ENCODE data around the gene TOMM40.
"Not testable (repeated sequence)": the region's sequence is repeated elsewhere in the genome, so short reads cannot be mapped to it uniquely, and the experiment has no call there.

The TOMM40 gene

GRCh38 chr19:44857837-44858236, 33.2 kb upstream of the TOMM40 start:
- no peak overlapping the region for H3K4me3 ChIP-seq (ENCODE audit: low read length)
- H3K9me3 ChIP-seq (ENCODE audit: low read length): peaks cover 2% of the 10 kb centered on the region
- peaks cover 31% of the 10 kb centered on the region for H3K36me3 ChIP-seq (ENCODE audit: insufficient read depth, low read length)
- H2AFZ ChIP-seq (ENCODE audit: low read depth, low read length): no peak overlapping the region
- no peaks in the 10 kb centered on the region for H3K4me1 ChIP-seq (ENCODE audit: insufficient read depth, low read length)
- H3K27me3 ChIP-seq (ENCODE audit: insufficient read depth, low read length): no peaks in the 10 kb centered on the region

DNA sequence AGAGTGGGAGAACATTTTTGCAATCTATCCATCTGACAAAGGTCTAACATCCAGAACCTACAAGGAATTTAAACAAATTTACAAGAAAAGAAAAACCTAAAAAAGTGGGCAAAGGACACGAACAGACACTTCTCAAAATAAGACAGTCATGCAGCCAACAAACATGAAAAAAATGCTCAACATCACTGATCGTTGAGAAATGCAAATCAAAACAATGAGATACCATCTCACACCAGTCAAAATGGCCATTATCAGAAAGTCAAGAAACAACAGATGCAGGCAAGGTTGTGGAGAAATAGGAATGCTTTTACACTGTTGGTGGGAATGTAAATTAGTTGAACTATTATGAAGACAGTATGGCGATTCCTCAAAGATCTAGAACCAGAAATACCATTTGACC, 29.5 kb upstream of the TOMM40 start:
- H3K4me3 ChIP-seq (ENCODE audit: low read length); H2AFZ ChIP-seq (ENCODE audit: low read depth, low read length); H3K4me1 ChIP-seq (ENCODE audit: insufficient read depth, low read length); H3K27me3 ChIP-seq (ENCODE audit: insufficient read depth, low read length); H3K9me3 ChIP-seq (ENCODE audit: low read length): not testable (repeated sequence)
- H3K36me3 ChIP-seq (ENCODE audit: insufficient read depth, low read length): peaks cover 39% of the 10 kb centered on the region

GRCh38 chr19:44863990-44864389, 27.1 kb upstream of the TOMM40 start:
- Histone ChIP-seq H3K4me1 (ENCODE audit: insufficient read depth, low read length) (no peaks in the 10 kb centered on the region), H3K36me3 (ENCODE audit: insufficient read depth, low read length) (peaks cover 45% of the 10 kb centered on the region), H2AFZ (ENCODE audit: low read depth, low read length) (no peak overlapping the region), H3K4me3 (ENCODE audit: low read length) (no peak overlapping the region), H3K9me3 (ENCODE audit: low read length) (peaks cover 1% of the 10 kb centered on the region), H3K27me3 (ENCODE audit: insufficient read depth, low read length) (no peaks in the 10 kb centered on the region)

- H3K4me1 ChIP-seq (ENCODE audit: insufficient read depth, low read length): no peaks in the 10 kb centered on the region
- no peak overlapping the region for H2AFZ ChIP-seq (ENCODE audit: low read depth, low read length)
- H3K36me3 ChIP-seq (ENCODE audit: insufficient read depth, low read length): peaks cover 47% of the 10 kb centered on the region
- no peaks in the 10 kb centered on the region for H3K27me3 ChIP-seq (ENCODE audit: insufficient read depth, low read length)
- H3K4me3 ChIP-seq (ENCODE audit: low read length): no peak overlapping the region
- no peaks in the 10 kb centered on the region for H3K9me3 ChIP-seq (ENCODE audit: low read length)
These were observed 25.8 kb upstream of the TOMM40 start for GRCh38 chr19:44865196-44865767.

- H3K9me3 ChIP-seq (ENCODE audit: low read length): no peaks in the 10 kb centered on the region
- H3K4me1 ChIP-seq (ENCODE audit: insufficient read depth, low read length): no peaks in the 10 kb centered on the region
- no peak overlapping the region for H2AFZ ChIP-seq (ENCODE audit: low read depth, low read length)
- H3K4me3 ChIP-seq (ENCODE audit: low read length): no peak overlapping the region
- peaks cover 45% of the 10 kb centered on the region for H3K36me3 ChIP-seq (ENCODE audit: insufficient read depth, low read length)
- no peaks in the 10 kb centered on the region for H3K27me3 ChIP-seq (ENCODE audit: insufficient read depth, low read length)
These were observed 24.4 kb upstream of the TOMM40 start for GRCh38 chr19:44866664-44867063.

- H3K4me1 ChIP-seq (ENCODE audit: insufficient read depth, low read length): no peaks in the 10 kb centered on the region
- no peaks in the 10 kb centered on the region for H3K9me3 ChIP-seq (ENCODE audit: low read length)
- H3K4me3 ChIP-seq (ENCODE audit: low read length): no peak overlapping the region
- H2AFZ ChIP-seq (ENCODE audit: low read depth, low read length): no peak overlapping the region
- H3K36me3 ChIP-seq (ENCODE audit: insufficient read depth, low read length): peaks cover 51% of the 10 kb centered on the region
- H3K27me3 ChIP-seq (ENCODE audit: insufficient read depth, low read length): no peaks in the 10 kb centered on the region
These were observed 23.5 kb upstream of the TOMM40 start for GRCh38 chr19:44867578-44867977.

DNA sequence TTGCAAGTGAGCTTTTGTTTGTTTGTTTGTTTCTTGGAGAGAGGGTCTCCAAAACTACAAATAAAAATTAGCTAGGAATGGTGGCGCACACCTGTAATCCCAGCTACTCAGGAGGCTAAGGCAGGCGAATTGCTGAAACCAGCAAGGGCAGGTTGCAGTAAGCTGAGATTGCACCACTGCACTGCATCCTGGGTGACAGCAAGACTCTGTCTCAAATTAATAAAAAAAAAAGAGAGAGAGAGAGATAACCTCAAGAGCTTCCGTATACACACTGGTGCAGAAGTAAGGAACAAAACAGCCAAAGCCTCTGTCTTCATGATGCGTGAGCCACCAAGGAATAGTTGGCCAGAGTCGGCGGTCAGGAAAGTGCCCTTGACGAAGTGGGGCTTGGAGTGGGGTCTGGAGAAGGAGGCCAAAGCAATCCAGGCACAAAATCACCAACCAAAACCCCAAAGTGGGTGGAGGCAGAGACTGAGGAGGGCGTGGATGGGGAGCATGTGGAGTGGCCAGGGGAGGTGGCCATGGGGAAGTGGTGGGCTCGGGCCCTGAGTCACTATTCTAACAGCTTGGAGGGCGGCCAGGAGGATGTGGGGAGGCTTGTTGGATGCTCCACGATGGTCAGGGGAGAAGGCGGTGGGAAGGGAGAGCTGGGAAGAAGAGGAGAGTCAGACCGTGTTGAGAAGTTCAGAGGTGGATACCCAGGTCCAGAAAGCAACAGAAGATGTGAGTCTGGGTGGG, 21.2 kb upstream of the TOMM40 start:
- Histone ChIP-seq H3K27me3 (ENCODE audit: insufficient read depth, low read length) (no peaks in the 10 kb centered on the region), H3K36me3 (ENCODE audit: insufficient read depth, low read length) (peaks cover 68% of the 10 kb centered on the region), H3K9me3 (ENCODE audit: low read length) (no peaks in the 10 kb centered on the region), H2AFZ (ENCODE audit: low read depth, low read length) (no peak overlapping the region), H3K4me3 (ENCODE audit: low read length) (no peak overlapping the region), H3K4me1 (ENCODE audit: insufficient read depth, low read length) (no peaks in the 10 kb centered on the region)

DNA sequence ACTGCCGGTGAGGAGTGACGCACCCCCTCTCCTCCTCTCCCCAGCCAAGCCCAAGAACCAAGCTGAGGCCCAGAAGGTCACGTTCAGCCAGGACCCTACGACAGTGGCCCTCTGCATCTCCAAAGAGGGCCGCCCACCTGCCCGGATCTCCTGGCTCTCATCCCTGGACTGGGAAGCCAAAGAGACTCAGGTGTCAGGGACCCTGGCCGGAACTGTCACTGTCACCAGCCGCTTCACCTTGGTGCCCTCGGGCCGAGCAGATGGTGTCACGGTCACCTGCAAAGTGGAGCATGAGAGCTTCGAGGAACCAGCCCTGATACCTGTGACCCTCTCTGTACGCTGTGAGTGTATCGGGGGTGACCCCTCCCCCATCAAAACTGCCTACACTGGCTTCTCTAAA, 19.2 kb upstream of the TOMM40 start:
- H3K36me3 ChIP-seq (ENCODE audit: insufficient read depth, low read length): peaks cover 71% of the 10 kb centered on the region
- H3K4me1 ChIP-seq (ENCODE audit: insufficient read depth, low read length): no peaks in the 10 kb centered on the region
- H3K4me3 ChIP-seq (ENCODE audit: low read length): no peak overlapping the region
- no peaks in the 10 kb centered on the region for H3K27me3 ChIP-seq (ENCODE audit: insufficient read depth, low read length)
- no peaks in the 10 kb centered on the region for H3K9me3 ChIP-seq (ENCODE audit: low read length)
- no peak overlapping the region for H2AFZ ChIP-seq (ENCODE audit: low read depth, low read length)

GRCh38 chr19:44872661-44873060, 18.4 kb upstream of the TOMM40 start:
- Histone ChIP-seq H3K27me3 (ENCODE audit: insufficient read depth, low read length) (no peaks in the 10 kb centered on the region), H3K36me3 (ENCODE audit: insufficient read depth, low read length) (peaks cover 74% of the 10 kb centered on the region), H3K4me1 (ENCODE audit: insufficient read depth, low read length) (no peaks in the 10 kb centered on the region), H2AFZ (ENCODE audit: low read depth, low read length) (no peak overlapping the region), H3K9me3 (ENCODE audit: low read length) (no peaks in the 10 kb centered on the region), H3K4me3 (ENCODE audit: low read length) (no peak overlapping the region)

DNA sequence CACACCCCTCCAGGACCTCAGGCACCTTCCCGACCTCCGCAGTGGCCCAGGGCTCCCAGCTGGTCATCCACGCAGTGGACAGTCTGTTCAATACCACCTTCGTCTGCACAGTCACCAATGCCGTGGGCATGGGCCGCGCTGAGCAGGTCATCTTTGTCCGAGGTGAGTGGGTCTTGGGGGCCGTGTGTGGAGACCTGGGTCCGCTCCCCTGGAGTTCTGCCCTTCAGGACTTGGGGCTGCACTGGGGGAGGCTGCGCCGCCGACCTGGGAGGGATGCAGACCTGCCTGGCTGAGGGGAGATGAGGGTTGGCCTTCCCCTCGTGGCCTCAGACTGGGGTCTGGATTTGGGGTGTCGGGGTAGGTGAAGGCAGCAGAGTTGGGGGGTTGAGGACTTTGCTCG, 16.7 kb upstream of the TOMM40 start:
- Histone ChIP-seq H3K4me1 (ENCODE audit: insufficient read depth, low read length) (no peaks in the 10 kb centered on the region), H3K36me3 (ENCODE audit: insufficient read depth, low read length) (peaks cover 77% of the 10 kb centered on the region), H2AFZ (ENCODE audit: low read depth, low read length) (no peak overlapping the region), H3K9me3 (ENCODE audit: low read length) (no peaks in the 10 kb centered on the region), H3K4me3 (ENCODE audit: low read length) (no peak overlapping the region), H3K27me3 (ENCODE audit: insufficient read depth, low read length) (no peaks in the 10 kb centered on the region)

DNA sequence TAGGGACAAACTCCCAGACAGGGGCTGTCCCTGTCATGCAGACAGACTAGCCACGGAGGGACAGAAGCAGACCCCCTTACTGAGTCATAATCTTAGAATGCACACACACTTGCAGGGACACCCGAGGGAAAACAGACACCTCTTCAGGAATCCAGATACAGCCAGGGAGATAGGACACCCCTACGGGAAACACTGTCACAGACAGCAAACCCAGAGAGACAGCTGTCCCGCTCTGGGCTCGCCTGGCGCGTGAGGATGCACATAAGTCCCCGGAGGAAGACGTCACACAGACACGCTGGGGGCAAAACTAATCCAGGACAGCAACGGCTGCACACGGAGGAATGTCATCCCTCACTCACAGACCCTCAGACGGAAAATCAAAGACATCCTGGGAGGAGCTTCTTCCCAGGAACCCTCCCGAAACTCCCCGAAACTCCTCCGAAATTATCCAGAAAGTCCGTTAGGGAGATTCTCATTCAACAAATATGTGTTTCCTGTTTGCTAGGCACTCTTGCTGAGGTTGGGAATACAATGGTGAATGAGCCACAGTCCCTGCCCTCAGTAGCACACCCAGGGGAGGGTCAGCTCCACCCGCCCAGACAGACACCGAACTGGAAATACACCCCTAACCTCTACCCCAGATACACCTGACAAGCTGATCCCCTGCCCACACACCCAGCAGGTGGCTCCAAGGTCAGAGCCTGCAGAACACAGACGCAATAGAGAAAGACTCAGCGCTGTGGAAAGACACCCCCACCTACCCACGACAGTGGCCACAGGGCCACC, 15.2 kb upstream of the TOMM40 start:
- Histone ChIP-seq H3K9me3 (ENCODE audit: low read length) (no peaks in the 10 kb centered on the region), H3K4me1 (ENCODE audit: insufficient read depth, low read length) (no peaks in the 10 kb centered on the region), H3K4me3 (ENCODE audit: low read length) (no peak overlapping the region), H2AFZ (ENCODE audit: low read depth, low read length) (no peak overlapping the region), H3K27me3 (ENCODE audit: insufficient read depth, low read length) (no peaks in the 10 kb centered on the region), H3K36me3 (ENCODE audit: insufficient read depth, low read length) (peaks cover 72% of the 10 kb centered on the region)

- Histone ChIP-seq H3K9me3 (ENCODE audit: low read length) (no peaks in the 10 kb centered on the region), H3K4me1 (ENCODE audit: insufficient read depth, low read length) (no peaks in the 10 kb centered on the region), H3K36me3 (ENCODE audit: insufficient read depth, low read length) (peaks cover 66% of the 10 kb centered on the region), H3K4me3 (ENCODE audit: low read length) (no peak overlapping the region), H2AFZ (ENCODE audit: low read depth, low read length) (no peak overlapping the region), H3K27me3 (ENCODE audit: insufficient read depth, low read length) (no peaks in the 10 kb centered on the region)
These were observed 14.0 kb upstream of the TOMM40 start for GRCh38 chr19:44876930-44877535.
